DND-41 (cell line): ENCODE results near the gene SMG5.

ENCODE experiments used
- ATAC-seq: fragments of 200-7000 bp; cut with Tn5 transposase; 3 replicates; pipeline ENCODE4 v1.9.1; 2021; ENCODE audit warnings: low read depth; ENCODE audit not compliant: insufficient read depth
- DNase-seq: peaks from one replicate; pipeline ENCODE4 v3.0.0-alpha.2; 2020
- H2AFZ ChIP-seq: 2 replicates; pipeline ENCODE4 v1.6.0; 2012; ENCODE audit warnings: low read depth, low read length
- H3K27ac ChIP-seq: 2 replicates; pipeline ENCODE4 v1.5.1; 2012; ENCODE audit warnings: low read length, inconsistent platforms
- H3K27me3 ChIP-seq: fragments of 200-600 bp; sonication (generic); 2 replicates; pipeline ENCODE4 v1.6.0; 2012; ENCODE audit warnings: low read length, mild to moderate bottlenecking, inconsistent platforms; ENCODE audit not compliant: insufficient read depth, poor library complexity
- H3K36me3 ChIP-seq: 2 replicates; pipeline ENCODE4 v1.5.1; 2012; ENCODE audit warnings: low read length, inconsistent platforms; ENCODE audit not compliant: insufficient read depth
- H3K4me1 ChIP-seq: 2 replicates; pipeline ENCODE4 v1.5.1; 2012; ENCODE audit warnings: mild to moderate bottlenecking, low read length; ENCODE audit not compliant: insufficient read depth
- H3K4me2 ChIP-seq: 2 replicates; pipeline ENCODE4 v1.6.0; 2012; ENCODE audit warnings: mild to moderate bottlenecking, moderate library complexity, low read length, inconsistent platforms; ENCODE audit not compliant: insufficient read depth
- H3K4me3 ChIP-seq, 2 experiments: fragments of 200-600 bp in 1 of 2; shearing (Covaris generic) in 1 of 2; 2 replicates each; pipeline ENCODE4 v1.5.1; 2012 to 2016; ENCODE audit warnings: inconsistent platforms in 2 of 2, low read length in 2 of 2, mild to moderate bottlenecking in 2 of 2, low read depth in 1 of 2, moderate library complexity in 1 of 2
- H3K79me2 ChIP-seq: 2 replicates; pipeline ENCODE4 v1.6.0; 2012; ENCODE audit warnings: low read length, inconsistent platforms; ENCODE audit not compliant: insufficient read depth
- H3K9ac ChIP-seq: 2 replicates; pipeline ENCODE4 v1.6.0; 2012; ENCODE audit warnings: low read depth, mild to moderate bottlenecking, inconsistent platforms, low read length, moderate library complexity
- H3K9me3 ChIP-seq: 2 replicates; pipeline ENCODE4 v1.5.1; 2012; ENCODE audit warnings: low read length, moderate library complexity, mild to moderate bottlenecking, inconsistent platforms; ENCODE audit not compliant: insufficient read depth, severe bottlenecking
- H4K20me1 ChIP-seq: 2 replicates; pipeline ENCODE4 v1.6.0; 2012; ENCODE audit warnings: low read length; ENCODE audit not compliant: insufficient read depth
- EZH2 ChIP-seq: IDR thresholded peaks from 3 replicates; pipeline ENCODE4 v1.6.1; 2012; ENCODE audit warnings: borderline replicate concordance, low read depth, mild to moderate bottlenecking, moderate library complexity, low read length, inconsistent platforms; ENCODE audit not compliant: severe bottlenecking
- TF ChIP-seq, protein P1 (sequence below): IDR thresholded peaks from 2 replicates; pipeline ENCODE4 v1.5.1; 2012; ENCODE audit warnings: borderline replicate concordance, low read length, moderate library complexity, mild to moderate bottlenecking; ENCODE audit not compliant: poor library complexity, severe bottlenecking; ENCODE audit errors: extremely low read depth

SMG5 gene

DNA sequence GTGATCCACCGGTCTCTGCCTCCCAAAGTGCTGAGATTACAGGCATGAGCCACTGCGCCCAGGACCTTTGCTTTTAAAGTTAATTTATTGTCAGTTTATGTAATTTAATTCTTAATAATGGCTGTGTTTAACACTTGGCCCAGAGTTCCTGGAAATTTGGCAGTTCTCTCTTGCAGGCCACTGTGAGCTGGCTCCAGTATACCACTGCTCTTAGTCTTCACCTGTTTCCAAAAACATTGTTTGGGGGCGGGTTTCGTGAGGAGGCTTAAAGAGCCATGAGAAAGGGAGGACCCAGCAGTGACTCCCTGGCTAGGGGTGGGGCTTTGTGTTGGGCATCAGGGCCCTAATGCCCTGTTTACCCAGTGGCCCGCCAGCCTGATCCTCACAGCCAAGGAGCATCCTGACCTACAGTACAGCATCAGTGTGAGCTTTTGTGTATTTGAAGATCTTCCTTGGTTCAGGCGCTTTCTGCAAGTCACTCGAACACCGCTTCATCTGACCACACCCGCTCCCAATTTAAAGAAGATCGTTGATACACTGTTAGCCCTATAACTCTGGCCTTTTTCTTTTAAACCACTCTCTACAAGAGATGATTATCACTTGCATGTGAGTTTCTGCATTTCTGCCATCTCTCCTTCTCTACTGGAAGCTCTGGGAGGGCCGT, 52.7 kb downstream of the SMG5 start:
- H3K4me3 ChIP-seq, result no peak overlapping the region
- H3K9me3 ChIP-seq, result no peaks in the 10 kb centered on the region
- H3K4me1 ChIP-seq, result no peaks in the 10 kb centered on the region
- DNase-seq (no peak), ATAC-seq (no peak)
- no peaks in the 10 kb centered on the region for H3K27me3 ChIP-seq
- no peak overlapping the region for H3K27ac ChIP-seq
- H3K79me2 ChIP-seq, result no peaks in the 10 kb centered on the region
- H3K9ac ChIP-seq, result no peak overlapping the region
- no peak overlapping the region for H2AFZ ChIP-seq
- H3K4me2 ChIP-seq, result no peak overlapping the region
- no peaks in the 10 kb centered on the region; the same call in 1 of the 2 replicates for H4K20me1 ChIP-seq
- no peak for TF ChIP-seq EZH2
- TF ChIP-seq, protein P1, sequence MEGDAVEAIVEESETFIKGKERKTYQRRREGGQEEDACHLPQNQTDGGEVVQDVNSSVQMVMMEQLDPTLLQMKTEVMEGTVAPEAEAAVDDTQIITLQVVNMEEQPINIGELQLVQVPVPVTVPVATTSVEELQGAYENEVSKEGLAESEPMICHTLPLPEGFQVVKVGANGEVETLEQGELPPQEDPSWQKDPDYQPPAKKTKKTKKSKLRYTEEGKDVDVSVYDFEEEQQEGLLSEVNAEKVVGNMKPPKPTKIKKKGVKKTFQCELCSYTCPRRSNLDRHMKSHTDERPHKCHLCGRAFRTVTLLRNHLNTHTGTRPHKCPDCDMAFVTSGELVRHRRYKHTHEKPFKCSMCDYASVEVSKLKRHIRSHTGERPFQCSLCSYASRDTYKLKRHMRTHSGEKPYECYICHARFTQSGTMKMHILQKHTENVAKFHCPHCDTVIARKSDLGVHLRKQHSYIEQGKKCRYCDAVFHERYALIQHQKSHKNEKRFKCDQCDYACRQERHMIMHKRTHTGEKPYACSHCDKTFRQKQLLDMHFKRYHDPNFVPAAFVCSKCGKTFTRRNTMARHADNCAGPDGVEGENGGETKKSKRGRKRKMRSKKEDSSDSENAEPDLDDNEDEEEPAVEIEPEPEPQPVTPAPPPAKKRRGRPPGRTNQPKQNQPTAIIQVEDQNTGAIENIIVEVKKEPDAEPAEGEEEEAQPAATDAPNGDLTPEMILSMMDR, result no peak
- H3K36me3 ChIP-seq, result peaks cover 22% of the 10 kb centered on the region

- no peak overlapping the region for H3K27ac ChIP-seq
- ATAC-seq, result no peak
- H3K4me2 ChIP-seq, result no peak overlapping the region
- no peak for DNase-seq
- no peaks in the 10 kb centered on the region for H3K27me3 ChIP-seq
- H3K9ac ChIP-seq, result no peak overlapping the region
- H3K36me3 ChIP-seq, result peaks cover 22% of the 10 kb centered on the region
- no peaks in the 10 kb centered on the region for H3K79me2 ChIP-seq
- no peak overlapping the region for H3K4me3 ChIP-seq
- no peak overlapping the region for H2AFZ ChIP-seq
- H4K20me1 ChIP-seq, result no peaks in the 10 kb centered on the region; the same call in 1 of the 2 replicates
- TF ChIP-seq, protein P1, result no peak
- no peak for TF ChIP-seq EZH2
- no peaks in the 10 kb centered on the region for H3K4me1 ChIP-seq
- no peaks in the 10 kb centered on the region for H3K9me3 ChIP-seq
These were observed 54.1 kb downstream of the SMG5 start for GRCh38 chr1:156228501-156228900.

DNA sequence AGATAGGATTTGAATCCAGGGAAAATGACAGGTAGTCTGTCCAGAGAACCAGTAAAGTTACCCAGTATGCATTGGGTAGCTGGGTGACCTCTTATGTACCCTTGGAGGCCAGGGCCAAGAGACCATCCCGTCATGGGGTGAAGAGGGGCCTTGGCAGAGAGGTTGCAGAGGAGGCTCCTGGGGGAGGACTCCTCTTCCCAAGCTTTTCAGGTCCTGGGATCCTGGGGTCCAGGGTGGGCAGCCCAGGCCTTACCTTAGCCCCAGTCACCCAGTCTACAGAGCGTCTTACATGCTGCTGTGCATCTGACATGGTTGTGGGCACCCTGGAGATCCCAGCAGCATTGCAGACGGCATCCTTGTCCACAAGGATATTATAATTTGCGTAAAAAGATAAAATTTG, 55.8 kb downstream of the SMG5 start:
- no peak overlapping the region for H3K4me3 ChIP-seq

More for the DNA sequence above, 55.8 kb downstream of the SMG5 start:
- TF ChIP-seq, protein P1, result no peak
- TF ChIP-seq EZH2, result no peak
- H3K36me3 ChIP-seq, result peaks cover 36% of the 10 kb centered on the region
- no peak overlapping the region for H3K27ac ChIP-seq
- H3K79me2 ChIP-seq, result no peaks in the 10 kb centered on the region
- ATAC-seq (no peak), DNase-seq (no peak)
- no peak overlapping the region for H3K9ac ChIP-seq
- H2AFZ ChIP-seq, result no peak overlapping the region
- H3K27me3 ChIP-seq, result no peaks in the 10 kb centered on the region
- no peaks in the 10 kb centered on the region for H4K20me1 ChIP-seq
- H3K4me1 ChIP-seq, result no peaks in the 10 kb centered on the region
- H3K9me3 ChIP-seq, result no peaks in the 10 kb centered on the region
- no peak overlapping the region for H3K4me2 ChIP-seq
